ENCODE data around the gene KERA. TPM values are rescaled to one million over a fixed set of nuclear protein-coding genes. Genes with fewer than 3 reads are reported as not detected.

The KERA gene
- total and polyA plus RNA-seq, 2 of the 4 experiments (the other 2 are of a cell fraction) = not detected

DNA sequence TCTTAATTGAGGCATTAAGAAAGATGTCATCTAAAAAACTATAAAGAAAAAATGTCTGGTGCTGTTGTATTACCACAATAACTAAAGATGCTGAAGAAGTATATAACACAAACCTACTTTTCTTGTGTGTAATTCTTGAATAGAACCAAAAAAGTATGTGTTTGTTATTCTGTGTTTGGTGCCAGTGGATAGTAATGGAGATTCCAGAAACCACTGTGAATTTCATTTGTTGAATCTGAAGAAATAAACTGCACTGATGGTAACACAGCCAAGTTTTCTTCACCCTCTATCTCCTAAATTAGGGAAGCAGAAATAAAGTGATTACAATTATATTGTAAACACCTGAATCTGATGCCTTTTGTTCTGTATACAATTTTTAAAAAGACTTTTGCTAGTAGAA, 13.1 kb upstream of the KERA start:
- no peaks in the 10 kb centered on the region for H3K27me3 ChIP-seq (ENCODE audit: control insufficient read depth, insufficient read depth, low read length)
- no TSS peak for BruUV-seq (replicated peaks)
- H2AFZ ChIP-seq (replicated peaks; ENCODE audit: low read length, poor library complexity) = no peak overlapping the region
- H3K14ac ChIP-seq (replicated peaks; ENCODE audit: low read depth, low read length) = no peak overlapping the region
- H3K56ac ChIP-seq (ENCODE audit: extremely low read depth, insufficient read depth, low read length) = no peak overlapping the region
- H3K4me2 ChIP-seq (ENCODE audit: low read depth, low read length) = no peak overlapping the region
- H3K23ac ChIP-seq (ENCODE audit: low read depth, low read length) = no peak overlapping the region
- no peak for DNase-seq
- H2BK120ac ChIP-seq (ENCODE audit: low read depth, low read length) = no peak overlapping the region
- no peaks in the 10 kb centered on the region for H3K79me1 ChIP-seq (ENCODE audit: low read depth in 1 of 2, low read length in 2 of 2)
- H2BK5ac ChIP-seq (ENCODE audit: low read depth, low read length, poor library complexity, severe bottlenecking) = no peak overlapping the region
- H2BK20ac ChIP-seq (ENCODE audit: low read depth, low read length) = no peak overlapping the region
- dilution Hi-C loops (cut with HindIII; ENCODE audit: low sequenced_read_pairs, unreplicated experiment) (no loop called here), intact Hi-C loops (cut with micrococcal nuclease) (no loop called here), in situ Hi-C loops (cut with MboI; ENCODE audit: low sequenced_read_pairs) (no loop called here)
- no peaks in the 10 kb centered on the region for H3K9me1 ChIP-seq (ENCODE audit: insufficient read depth, low read length)
- H3K9ac ChIP-seq (ENCODE audit: low read depth, low read length) = no peak overlapping the region
- no peaks in the 10 kb centered on the region for H3K36me3 ChIP-seq (ENCODE audit: control insufficient read depth, insufficient read depth, low read length)
- H2AK9ac ChIP-seq (replicated peaks; ENCODE audit: low read depth, low read length, poor library complexity) = no peak overlapping the region
- ATAC-seq (ENCODE audit: low read depth) = no peak
- H3K9me3 ChIP-seq (ENCODE audit: control insufficient read depth, insufficient read depth, low read length) = no peaks in the 10 kb centered on the region
- no peak overlapping the region for H4K5ac ChIP-seq (ENCODE audit: low read depth, low read length)
- no peak overlapping the region for H2BK15ac ChIP-seq (ENCODE audit: low read depth, low read length)
- no peak overlapping the region for H3K4ac ChIP-seq (ENCODE audit: low read depth, low read length)
- POLR2A ChIA-PET (ENCODE audit: unreplicated experiment) = no interaction called here
- no peak overlapping the region for H4K8ac ChIP-seq (ENCODE audit: low read depth in 2 of 2, low read length in 2 of 2)
- no peak overlapping the region for H3K4me3 ChIP-seq (ENCODE audit: insufficient read depth, low read depth, low read length)
- H3K4me1 ChIP-seq (ENCODE audit: control insufficient read depth, insufficient read depth, low read length) = no peaks in the 10 kb centered on the region
- no peak overlapping the region for H2AK5ac ChIP-seq (ENCODE audit: low read depth, low read length)
- H3K27ac ChIP-seq (ENCODE audit: insufficient read depth, low read length) = no peak overlapping the region
- TF ChIP-seq POLR2A (IDR thresholded peaks at IDR 0.05; ENCODE audit: low read depth, low read length) = no peak
- no peak for TF ChIP-seq CEBPB (IDR thresholded peaks at IDR 0.05; ENCODE audit: low read depth, low read length)
- TF ChIP-seq SMC3 (IDR thresholded peaks at IDR 0.05; ENCODE audit: low read depth, low read length) = no peak
- TF ChIP-seq MAZ (IDR thresholded peaks at IDR 0.05; ENCODE audit: borderline replicate concordance, low read depth, low read length) = no peak
- no peak for TF ChIP-seq BHLHE40 (IDR thresholded peaks at IDR 0.05; ENCODE audit: low read depth, low read length)
- TF ChIP-seq MAFK (IDR thresholded peaks at IDR 0.05; ENCODE audit: low read depth, low read length) = no peak
- H4K91ac ChIP-seq (ENCODE audit: insufficient read depth, low read depth, low read length) = no peak overlapping the region
- H3K18ac ChIP-seq (ENCODE audit: low read depth, low read length) = no peak overlapping the region
- H4K20me1 ChIP-seq (ENCODE audit: insufficient read depth, low read length) = no peaks in the 10 kb centered on the region
- CTCF ChIA-PET = no interaction called here

Measured in IMR-90 (cell line).